K562 (cell line): ENCODE data around the gene CDC42BPB. TPM values are rescaled to one million over a fixed set of nuclear protein-coding genes. Genes with fewer than 3 reads are reported as not detected.

ENCODE experiments used
- ATAC-seq: fragments of 200-7000 bp; cut with Tn5 transposase; 3 replicates; pipeline ENCODE4 v1.9.1; 2020; ENCODE audit warnings: moderate library complexity
- BruUV-seq: library from RNA; stranded (reverse); fragments of 400-500 nt; replicated peaks from 2 replicates; lab custom pipeline; 2021; lab: Mats Ljungman, UMichigan
- CTCF ChIA-PET: fragments of 300-600 bp; formaldehyde crosslinking; extraction: SDS; loops from one replicate; lab custom pipeline; 2021; ENCODE audit warnings: low intra/inter-chr PET ratio; lab: Yijun Ruan, JAX
- POLR2A ChIA-PET: fragments of 300-600, 350-650 bp; sonication (Branson Sonifier 250); formaldehyde crosslinking; extraction: SDS; loops from one replicate; lab custom pipeline; 2021; ENCODE audit warnings: antibody characterized with exemption, inconsistent platforms; lab: Yijun Ruan, JAX
- DNase-seq, 4 experiments: peaks; one replicate each; pipeline versions ENCODE4 v3.0.0 to v3.0.0-alpha.2; 2011 to 2018; ENCODE audit warnings: low spot score in 3 of 4, mixed read lengths in 3 of 4; ENCODE audit errors: extremely low read depth in 1 of 4
- FAIRE-seq: peaks from 2 replicates; lab custom pipeline; 2011; peaks lifted over from hg19 to GRCh38; lab: Jason Lieb, UNC
- H2AFZ ChIP-seq: 2 replicates; pipeline ENCODE4 v1.6.0; 2011; ENCODE audit warnings: low read depth, low read length, control low read depth, inconsistent platforms
- H3K27ac ChIP-seq: fragments of 200-600 bp; 3 replicates; pipeline ENCODE4 v1.8.0; 2011; ENCODE audit warnings: low read depth, mild to moderate bottlenecking, control low read depth, inconsistent platforms, low read length, moderate library complexity, mixed read lengths; ENCODE audit errors: extremely low read depth
- H3K27me3 ChIP-seq, 2 experiments: fragments of 300-600 bp in 1 of 2; 2 replicates in 1 of 2; 3 replicates in 1 of 2; pipeline versions ENCODE4 v1.6.0 to v1.8.0; 2011; ENCODE audit warnings: inconsistent platforms in 2 of 2, low read length in 2 of 2, mild to moderate bottlenecking in 1 of 2, mixed read lengths in 1 of 2, moderate library complexity in 1 of 2; ENCODE audit not compliant: control insufficient read depth in 2 of 2, insufficient read depth in 2 of 2
- H3K36me3 ChIP-seq: fragments of 300-600 bp; 3 replicates; pipeline ENCODE4 v1.8.0; 2011; ENCODE audit warnings: mild to moderate bottlenecking, low read length, inconsistent platforms; ENCODE audit not compliant: control insufficient read depth, insufficient read depth
- H3K4me1 ChIP-seq, 2 experiments: fragments of 200-600 bp in 1 of 2; replicated peaks in 1 of 2; 2 replicates in 1 of 2; 3 replicates in 1 of 2; pipeline versions ENCODE4 v1.5.1 to v1.8.0; 2011; ENCODE audit warnings: inconsistent platforms in 2 of 2, low read length in 2 of 2, mild to moderate bottlenecking in 1 of 2, mixed read lengths in 1 of 2, moderate library complexity in 1 of 2; ENCODE audit not compliant: control insufficient read depth in 2 of 2, insufficient read depth in 2 of 2
- H3K4me2 ChIP-seq: 2 replicates; pipeline ENCODE4 v1.6.1; 2011; ENCODE audit warnings: low read length, control low read depth, inconsistent platforms, mixed read lengths; ENCODE audit not compliant: insufficient read depth
- H3K4me3 ChIP-seq: fragments of 200-600 bp; sonication (generic), shearing (Covaris generic); 2 replicates; pipeline ENCODE4 v1.5.1; 2016; ENCODE audit warnings: control low read depth, inconsistent platforms
- H3K79me2 ChIP-seq: fragments of 200-600 bp; 3 replicates; pipeline ENCODE4 v1.8.0; 2011; ENCODE audit warnings: low read length, inconsistent platforms; ENCODE audit not compliant: control insufficient read depth, insufficient read depth
- H3K9ac ChIP-seq, 2 experiments: 2 replicates each; pipeline versions ENCODE4 v1.6.0 to v1.6.1; 2011; ENCODE audit warnings: low read depth in 2 of 2, low read length in 2 of 2, control low read depth in 1 of 2, inconsistent platforms in 1 of 2, mild to moderate bottlenecking in 1 of 2, mixed read lengths in 1 of 2; ENCODE audit not compliant: insufficient read depth in 1 of 2
- H3K9me1 ChIP-seq: one replicate; pipeline ENCODE4 v1.6.0; 2011; ENCODE audit warnings: inconsistent platforms, mild to moderate bottlenecking, low read length, moderate library complexity; ENCODE audit not compliant: control insufficient read depth, insufficient read depth
- H3K9me3 ChIP-seq: replicated peaks from 2 replicates; pipeline ENCODE4 v1.5.1; 2011; ENCODE audit warnings: low read depth, low read length, inconsistent platforms; ENCODE audit not compliant: control insufficient read depth, insufficient read depth
- H4K20me1 ChIP-seq: replicated peaks from 2 replicates; pipeline ENCODE4 v1.6.1; 2011; ENCODE audit warnings: low read length, inconsistent platforms, mixed read lengths; ENCODE audit not compliant: control insufficient read depth, insufficient read depth
- CREBBP ChIP-seq: IDR thresholded peaks from one replicate; pipeline ENCODE4 v1.6.1; 2012; ENCODE audit warnings: low read depth, mild to moderate bottlenecking, control low read depth, inconsistent platforms, low read length
- CTBP1 ChIP-seq: fragments of 450-650 bp; IDR thresholded peaks from 2 replicates; pipeline ENCODE4 v1.6.1; 2016; ENCODE audit warnings: borderline replicate concordance
- DIDO1 ChIP-seq: fragments of 450-650 bp; IDR thresholded peaks from 2 replicates; pipeline ENCODE4 v1.6.1; 2016; ENCODE audit warnings: low read depth, missing biosample characterization, missing genetic modification characterization
- FOXK2 ChIP-seq, 2 experiments: fragments of 450-650 bp; IDR thresholded peaks in 1 of 2; conservative IDR thresholded peaks in 1 of 2; 2 replicates each; pipeline ENCODE4 v1.6.1; 2016; ENCODE audit warnings: low read depth in 2 of 2, mild to moderate bottlenecking in 1 of 2
- GABPB1 ChIP-seq: sonication (generic); formaldehyde crosslinking; IDR thresholded peaks from 2 replicates; pipeline ENCODE4 v1.8.0; 2022; ENCODE audit warnings: mild to moderate bottlenecking, missing genetic modification reagents
- KLF1 ChIP-seq: fragments of 450-650 bp; IDR thresholded peaks from 2 replicates; pipeline ENCODE4 v1.6.1; 2016; ENCODE audit warnings: missing genetic modification characterization, missing compliant biosample characterization
- LEF1 ChIP-seq: fragments of 450-650 bp; IDR thresholded peaks from 2 replicates; pipeline ENCODE4 v1.6.1; 2016; ENCODE audit warnings: mild to moderate bottlenecking
- NFIC ChIP-seq: fragments of 450-650 bp; IDR thresholded peaks from 2 replicates; pipeline ENCODE4 v1.6.1; 2017; ENCODE audit warnings: mild to moderate bottlenecking, inconsistent platforms
- NONO ChIP-seq, 2 experiments: fragments of 200-400 bp in 1 of 2; fragments of 450-650 bp in 1 of 2; formaldehyde crosslinking in 1 of 2; IDR thresholded peaks; 2 replicates each; pipeline ENCODE4 v1.6.1; 2017; ENCODE audit warnings: low read depth in 2 of 2, mild to moderate bottlenecking in 2 of 2, moderate library complexity in 2 of 2, low read length in 1 of 2
- SMAD2 ChIP-seq: fragments of 150-350 bp; IDR thresholded peaks from 2 replicates; pipeline ENCODE4 v1.6.1; 2014; ENCODE audit warnings: low read depth, mild to moderate bottlenecking, low read length
- SMARCE1 ChIP-seq: fragments of 450-650 bp; IDR thresholded peaks from 2 replicates; pipeline ENCODE4 v1.7.1; 2016; ENCODE audit warnings: mild to moderate bottlenecking
- ZC3H11A ChIP-seq: IDR thresholded peaks from 2 replicates; pipeline ENCODE4 v1.6.1; 2012; ENCODE audit warnings: low read depth, low read length, improper control_type of control experiment
- ZFPM2 ChIP-seq: fragments of 250-450 bp; sonication (Bioruptor Pico); IDR thresholded peaks from 2 replicates; pipeline ENCODE4 v1.5.1; 2022; ENCODE audit warnings: mild to moderate bottlenecking
- ZNF12 ChIP-seq: sonication (generic); formaldehyde crosslinking; IDR thresholded peaks from 2 replicates; pipeline ENCODE4 v1.4.0; 2020; ENCODE audit warnings: mild to moderate bottlenecking, missing genetic modification reagents
- ZNF384 ChIP-seq: IDR thresholded peaks from 2 replicates; pipeline ENCODE4 v1.6.1; 2012; ENCODE audit warnings: low read depth, low read length, improper control_type of control experiment
- ZNF431 ChIP-seq: sonication (generic); formaldehyde crosslinking; IDR thresholded peaks from 2 replicates; pipeline ENCODE4 v1.8.0; 2022; ENCODE audit warnings: mild to moderate bottlenecking, missing genetic modification reagents
- WGBS: fragments of 100-300 bp; shearing (Covaris generic); methylation state at CpG from one replicate; pipeline ENCODE4 v1.1.6; 2016; ENCODE audit warnings: low coverage, mixed read lengths; ENCODE audit not compliant: insufficient coverage; ENCODE audit errors: missing lambda C conversion rate; 5-methylcytosine and 5-hydroxymethylcytosine counted together
- in situ Hi-C: fragments of 300-500 bp; cut with MboI; formaldehyde crosslinking; loops from 4 replicates; pipeline ENCODE4 v1.15.0; 2018; ENCODE audit warnings: inconsistent platforms, mixed read lengths
- intact Hi-C: fragments of 100-400 bp; cut with micrococcal nuclease; formaldehyde crosslinking; loops from 2 replicates; pipeline ENCODE4 v1.14.2; 2022
- polyA plus RNA-seq, 8 experiments: library from polyadenylated mRNA; depleted of rRNA in 4 of 8; stranded (reverse) in 5 of 8; unstranded in 3 of 8; fragments of >200 nt; fragmentation: Nextera tagmentation in 2 of 8; fragmentation: Illumina TruSeq in 1 of 8; extraction: Ambion mirVana in 2 of 8; extraction: Trizol in 1 of 8; gene quantifications; 2 replicates each; pipeline versions ENCODE4 v1.2.1 to v1.2.3, GENCODE V29; 2011 to 2014; ENCODE audit warnings: inconsistent platforms in 1 of 8, missing spikeins in 1 of 8
- total RNA-seq, 7 experiments: library from RNA; depleted of rRNA in 6 of 7; stranded (reverse); fragments of >200 nt in 6 of 7; fragmentation: Illumina TruSeq in 2 of 7; extraction: Trizol in 2 of 7; gene quantifications; 2 replicates each; pipeline versions ENCODE4 v1.2.1 to v1.2.3, GENCODE V29; 2011 to 2021; ENCODE audit warnings: low replicate concordance in 1 of 7
- TF ChIP-seq, protein P1 (sequence below): fragments of 450-650 bp; formaldehyde crosslinking; IDR thresholded peaks from 2 replicates; pipeline ENCODE4 v1.4.0; 2020; ENCODE audit warnings: mild to moderate bottlenecking, moderate library complexity

The CDC42BPB gene
- total and polyA plus RNA-seq, 9 of the 15 experiments (the other 6 are each of a cell fraction or from before 2014, with no cell fraction given) = 0.07 to 24.3 (median 12.6) TPM

DNA sequence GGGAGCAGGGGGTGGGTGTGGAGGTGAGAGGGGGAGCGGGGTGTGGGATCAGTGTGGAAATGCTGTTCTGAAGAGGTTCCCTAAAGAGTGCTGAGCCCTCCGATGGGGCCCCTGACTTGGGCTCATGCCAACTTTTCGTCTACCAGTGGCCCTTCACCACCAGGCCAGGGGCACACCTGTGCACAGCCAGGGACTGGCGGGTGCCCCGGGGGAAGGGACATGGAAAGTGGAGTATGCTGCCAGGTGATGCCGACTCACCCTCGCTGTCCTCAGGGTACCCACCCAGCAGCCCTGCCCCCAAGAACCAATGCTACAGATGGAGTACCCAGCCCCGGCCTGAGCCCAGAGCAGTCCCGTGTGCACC, 108.7 kb downstream of the CDC42BPB start:
- DNase-seq (no peak), FAIRE-seq (no peak), ATAC-seq (no peak)
- TF ChIP-seq SMAD2 (no peak), NFIC (peak; percentile 45)
- H3K27ac ChIP-seq = no peak overlapping the region
- H3K9me1 ChIP-seq = no peaks in the 10 kb centered on the region
- no peaks in the 10 kb centered on the region for H3K27me3 ChIP-seq
- no peaks in the 10 kb centered on the region for H3K9me3 ChIP-seq
- no TSS peak for BruUV-seq
- 100% methylated on average over 1 of the region's 9 CpGs for WGBS
- no peak overlapping the region for H3K4me2 ChIP-seq
- no peaks in the 10 kb centered on the region for H4K20me1 ChIP-seq
- peaks cover 0 to 3% of the 10 kb centered on the region in 2 experiments; a peak in 1 of 5 replicates for H3K4me1 ChIP-seq
- H3K36me3 ChIP-seq = peaks cover 31% of the 10 kb centered on the region; the same call in 1 of the 3 replicates
- CTCF ChIA-PET = no interaction called here
- POLR2A ChIA-PET = no interaction called here
- no peak overlapping the region for H3K9ac ChIP-seq
- in situ Hi-C loops = no loop called here
- no peak overlapping the region for H3K4me3 ChIP-seq
- no peaks in the 10 kb centered on the region for H3K79me2 ChIP-seq
- intact Hi-C loops = no loop called here
- no peak overlapping the region for H2AFZ ChIP-seq

DNA sequence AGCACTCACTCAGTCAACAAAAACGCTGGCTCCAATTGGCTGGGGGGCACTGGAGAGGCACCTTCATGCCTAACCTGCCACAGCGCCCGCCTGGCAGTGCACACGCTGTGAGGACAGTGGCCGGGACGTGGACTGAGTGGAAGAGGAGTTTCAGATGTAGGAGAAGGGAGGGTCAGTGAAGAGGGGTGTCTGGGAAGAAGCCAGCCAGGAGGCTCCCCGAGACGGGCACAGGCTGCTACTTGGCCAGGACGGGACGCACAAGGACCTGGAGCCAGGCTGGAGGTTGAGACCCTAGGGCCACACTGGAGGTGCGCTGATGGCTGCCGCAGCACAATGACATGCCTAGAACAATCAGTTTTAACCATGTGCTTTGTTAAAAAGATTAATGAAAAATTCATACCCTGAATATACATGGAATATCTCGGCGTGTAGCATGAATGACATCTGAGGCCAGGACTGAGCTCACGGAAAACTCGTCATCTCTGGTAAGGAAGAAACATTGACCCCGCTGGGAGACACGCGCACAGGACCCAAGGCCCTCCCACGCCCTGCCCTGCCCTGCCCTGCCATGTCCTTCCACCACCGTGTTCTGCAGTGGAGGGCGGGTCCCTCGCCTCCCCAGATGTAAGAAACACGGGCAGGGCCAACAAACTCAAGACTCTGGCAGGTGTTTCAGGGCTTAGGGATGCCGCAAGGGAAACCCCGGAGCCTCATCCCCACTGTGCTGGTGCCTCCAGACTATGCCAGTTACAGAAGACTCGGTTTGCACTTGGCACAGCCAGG, 109.8 kb downstream of the CDC42BPB start:
- DNase-seq (no peak), FAIRE-seq (no peak), ATAC-seq (no peak)
- intact Hi-C loops (no loop called here), in situ Hi-C loops (no loop called here)
- H3K4me2 ChIP-seq = no peak overlapping the region
- no peak overlapping the region; a peak in 1 of 4 replicates for H3K9ac ChIP-seq
- H2AFZ ChIP-seq = no peak overlapping the region
- no peaks in the 10 kb centered on the region for H3K9me3 ChIP-seq
- BruUV-seq = no TSS peak
- H3K9me1 ChIP-seq = no peaks in the 10 kb centered on the region
- ChIA-PET POLR2A (interaction anchor here (1.0 kb wide), 1 partner anchor 11 kb away, joined by 3 read pairs; no protein-coding TSS in a partner anchor), CTCF (no interaction called here)
- H3K79me2 ChIP-seq = no peaks in the 10 kb centered on the region
- H3K4me1 ChIP-seq = peaks cover 0 to 3% of the 10 kb centered on the region in 2 experiments; a peak in 1 of 5 replicates
- no peak overlapping the region for H3K27ac ChIP-seq
- no peaks in the 10 kb centered on the region for H4K20me1 ChIP-seq
- peaks cover 30% of the 10 kb centered on the region; the same call in 1 of the 3 replicates for H3K36me3 ChIP-seq
- no peak overlapping the region for H3K4me3 ChIP-seq
- no peaks in the 10 kb centered on the region for H3K27me3 ChIP-seq
- WGBS = 84% methylated on average over 8 of the region's 27 CpGs
- TF ChIP-seq ZNF384 (no peak), SMARCE1 (no peak), ZNF431 (CRISPR knock-in tag) (no peak), GABPB1 (CRISPR knock-in tag) (no peak), CREBBP (no peak), CTBP1 (no peak), LEF1 (no peak), ZNF12 (CRISPR knock-in tag) (no peak), KLF1 (tag) (no peak), ZFPM2 (CRISPR knock-in tag) (no peak), ZC3H11A (no peak), NONO (IDR thresholded peaks at IDR 0.05; ENCODE audit: low read depth in 2 of 2, low read length in 1 of 2) (no peak), DIDO1 (tag) (no peak), FOXK2 (conservative IDR thresholded peaks at IDR 0.05 in 1 of 2, IDR thresholded peaks at IDR 0.05 in 1 of 2; ENCODE audit: low read depth in 2 of 2) (no peak)
- TF ChIP-seq, protein P1, sequence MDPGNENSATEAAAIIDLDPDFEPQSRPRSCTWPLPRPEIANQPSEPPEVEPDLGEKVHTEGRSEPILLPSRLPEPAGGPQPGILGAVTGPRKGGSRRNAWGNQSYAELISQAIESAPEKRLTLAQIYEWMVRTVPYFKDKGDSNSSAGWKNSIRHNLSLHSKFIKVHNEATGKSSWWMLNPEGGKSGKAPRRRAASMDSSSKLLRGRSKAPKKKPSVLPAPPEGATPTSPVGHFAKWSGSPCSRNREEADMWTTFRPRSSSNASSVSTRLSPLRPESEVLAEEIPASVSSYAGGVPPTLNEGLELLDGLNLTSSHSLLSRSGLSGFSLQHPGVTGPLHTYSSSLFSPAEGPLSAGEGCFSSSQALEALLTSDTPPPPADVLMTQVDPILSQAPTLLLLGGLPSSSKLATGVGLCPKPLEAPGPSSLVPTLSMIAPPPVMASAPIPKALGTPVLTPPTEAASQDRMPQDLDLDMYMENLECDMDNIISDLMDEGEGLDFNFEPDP (CRISPR knock-in tag) = no peak
